ENCODE measurements around the gene AEBP2.

GRCh38 chr12:19507823-19508222, 68.5 kb downstream of the AEBP2 start:
- no peak for TF ChIP-seq KDM5A (IDR thresholded peaks at IDR 0.05; ENCODE audit: borderline replicate concordance, low read length)
- TF ChIP-seq HIC2 (CRISPR knock-in tag; IDR thresholded peaks at IDR 0.05; ENCODE audit: low read depth): no peak
- TF ChIP-seq ATF3 (CRISPR knock-in tag; IDR thresholded peaks at IDR 0.05): no peak
- TF ChIP-seq ERF (CRISPR knock-in tag; IDR thresholded peaks at IDR 0.05): no peak
